Umbilical cord (tissue), 2 donors: ENCODE results near the gene NBEAL2. TPM values are rescaled to one million over a fixed set of nuclear protein-coding genes. Genes with fewer than 3 reads are reported as not detected.

Source experiments
- DNase-seq: peaks from one replicate; pipeline ENCODE4 v3.0.0-alpha.2; 2015; ENCODE audit warnings: low spot score
- total RNA-seq: library from RNA; depleted of rRNA; stranded (reverse); fragments of >200 nt; gene quantifications from one replicate; pipeline ENCODE4 v1.2.3, GENCODE V29; 2014; ENCODE audit warnings: low replicate concordance; ENCODE audit not compliant: insufficient read depth

The NBEAL2 gene
- total RNA-seq, 1 donor from 2014 or later, result 21.2 TPM

DNA sequence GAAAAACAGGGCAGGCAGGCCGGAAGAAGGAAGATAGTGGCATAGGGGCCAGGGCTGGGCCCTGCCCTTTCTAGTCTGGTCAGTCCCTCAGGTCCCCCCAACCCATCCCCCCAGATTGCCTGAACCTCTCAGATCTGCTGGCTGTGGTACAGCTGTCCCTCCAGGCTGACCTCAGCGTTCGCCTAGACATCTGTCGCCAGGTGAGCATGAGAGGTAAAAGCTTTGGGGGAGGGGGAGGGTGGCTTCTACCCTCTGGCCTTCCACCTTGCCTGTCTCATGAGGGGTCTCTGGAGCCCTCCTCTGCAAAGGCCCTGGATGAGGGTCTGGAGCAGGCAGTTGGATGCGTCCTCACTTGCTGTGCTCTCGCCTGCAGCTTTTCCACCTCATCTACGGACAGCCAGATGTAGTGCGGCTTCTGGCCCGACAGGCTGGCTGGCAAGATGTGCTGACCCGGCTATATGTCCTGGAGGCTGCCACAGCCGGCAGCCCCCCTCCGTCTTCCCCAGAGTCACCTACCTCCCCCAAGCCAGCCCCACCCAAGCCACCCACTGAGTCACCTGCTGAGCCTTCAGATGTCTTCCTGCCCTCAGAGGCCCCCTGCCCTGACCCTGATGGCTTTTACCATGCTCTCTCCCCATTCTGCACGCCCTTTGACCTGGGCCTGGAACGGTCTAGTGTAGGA lies 20.2 kb downstream of the NBEAL2 start:
- DNase-seq, result no peak

DNA sequence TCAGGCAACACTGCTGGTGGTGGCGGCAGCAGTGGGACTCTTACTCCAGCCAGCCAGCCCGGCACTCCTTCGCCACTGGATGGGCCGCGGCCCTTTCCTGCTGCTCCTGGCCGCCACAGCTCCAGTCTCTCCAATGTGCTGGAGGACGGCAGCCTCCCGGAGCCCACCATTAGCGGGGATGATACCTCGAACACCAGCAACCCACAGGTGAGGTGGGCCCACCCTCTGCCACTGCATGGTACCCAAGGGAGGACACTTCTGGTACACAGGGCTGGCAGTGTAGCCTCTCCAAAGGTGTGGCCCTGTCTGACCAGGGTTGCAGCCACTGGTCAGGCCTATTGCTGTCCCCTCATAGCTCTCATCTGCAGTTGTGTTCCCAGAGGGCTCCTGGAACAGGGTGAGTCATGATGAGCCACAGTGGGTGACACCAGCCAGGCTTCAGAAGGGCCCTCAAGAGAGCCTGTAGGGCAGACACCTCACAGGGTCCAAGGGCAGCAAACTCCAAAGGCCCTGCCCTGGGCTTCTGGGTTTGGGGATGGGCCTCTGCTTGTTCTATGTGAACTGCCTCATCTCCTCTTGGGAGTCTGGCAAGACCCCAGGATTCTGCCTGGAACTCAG lies 20.8 kb downstream of the NBEAL2 start:
- no peak for DNase-seq

DNA sequence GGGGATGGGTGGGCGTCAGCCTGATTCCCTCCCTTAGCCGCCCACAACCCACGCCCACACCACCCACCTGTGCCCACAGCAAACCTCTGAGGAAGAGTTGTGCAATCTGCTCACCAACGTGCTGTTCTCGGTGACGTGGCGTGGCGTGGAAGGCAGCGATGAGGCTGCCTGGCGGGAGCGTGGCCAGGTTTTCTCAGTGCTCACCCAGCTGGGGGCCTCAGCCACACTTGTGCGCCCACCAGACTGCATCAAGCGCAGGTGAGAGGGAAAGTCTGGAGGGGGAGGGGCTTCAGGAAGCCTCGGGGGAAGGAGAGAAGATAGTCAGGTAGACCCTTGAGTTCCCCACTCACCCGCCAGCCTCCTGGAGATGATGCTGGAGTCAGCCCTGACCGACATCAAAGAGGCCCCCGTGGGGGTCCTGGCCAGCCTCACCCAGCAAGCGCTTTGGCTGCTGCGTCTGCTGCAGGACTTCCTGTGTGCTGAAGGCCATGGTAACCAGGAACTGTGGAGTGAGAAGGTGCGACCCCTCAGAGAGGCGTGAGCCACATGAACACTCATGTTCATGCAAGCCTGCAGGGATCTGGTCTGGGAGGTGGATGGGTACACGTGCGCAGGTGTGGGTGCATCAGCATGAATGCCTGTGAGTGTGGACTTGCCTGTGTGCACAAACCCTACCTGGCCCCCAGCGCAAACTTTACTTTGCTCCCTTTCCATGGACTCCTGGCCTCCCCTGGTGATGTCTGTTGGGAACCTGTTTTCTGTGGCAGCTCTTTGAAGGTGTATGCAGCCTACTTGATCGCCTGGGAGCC lies 21.7 kb downstream of the NBEAL2 start:
- no peak for DNase-seq

DNA sequence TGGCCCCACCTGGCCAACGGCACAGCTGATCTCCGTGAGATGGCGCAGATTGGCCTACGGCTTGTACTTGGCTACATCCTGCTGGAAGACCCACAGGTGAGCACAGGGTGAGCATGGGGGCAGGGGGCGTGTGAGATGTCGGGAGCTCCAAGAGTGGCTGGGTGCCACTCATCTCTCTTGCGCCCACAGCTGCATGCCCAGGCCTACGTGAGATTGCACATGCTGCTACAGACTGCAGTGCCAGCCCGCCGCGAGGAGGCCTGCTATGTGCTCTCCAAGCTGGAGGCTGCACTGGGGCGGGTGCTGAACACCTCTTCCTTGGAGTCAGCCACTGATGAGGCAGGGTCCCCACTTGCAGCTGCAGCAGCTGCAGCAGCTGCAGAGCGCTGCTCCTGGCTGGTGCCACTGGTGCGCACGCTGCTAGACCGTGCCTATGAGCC lies 22.3 kb downstream of the NBEAL2 start:
- DNase-seq, result no peak

DNA sequence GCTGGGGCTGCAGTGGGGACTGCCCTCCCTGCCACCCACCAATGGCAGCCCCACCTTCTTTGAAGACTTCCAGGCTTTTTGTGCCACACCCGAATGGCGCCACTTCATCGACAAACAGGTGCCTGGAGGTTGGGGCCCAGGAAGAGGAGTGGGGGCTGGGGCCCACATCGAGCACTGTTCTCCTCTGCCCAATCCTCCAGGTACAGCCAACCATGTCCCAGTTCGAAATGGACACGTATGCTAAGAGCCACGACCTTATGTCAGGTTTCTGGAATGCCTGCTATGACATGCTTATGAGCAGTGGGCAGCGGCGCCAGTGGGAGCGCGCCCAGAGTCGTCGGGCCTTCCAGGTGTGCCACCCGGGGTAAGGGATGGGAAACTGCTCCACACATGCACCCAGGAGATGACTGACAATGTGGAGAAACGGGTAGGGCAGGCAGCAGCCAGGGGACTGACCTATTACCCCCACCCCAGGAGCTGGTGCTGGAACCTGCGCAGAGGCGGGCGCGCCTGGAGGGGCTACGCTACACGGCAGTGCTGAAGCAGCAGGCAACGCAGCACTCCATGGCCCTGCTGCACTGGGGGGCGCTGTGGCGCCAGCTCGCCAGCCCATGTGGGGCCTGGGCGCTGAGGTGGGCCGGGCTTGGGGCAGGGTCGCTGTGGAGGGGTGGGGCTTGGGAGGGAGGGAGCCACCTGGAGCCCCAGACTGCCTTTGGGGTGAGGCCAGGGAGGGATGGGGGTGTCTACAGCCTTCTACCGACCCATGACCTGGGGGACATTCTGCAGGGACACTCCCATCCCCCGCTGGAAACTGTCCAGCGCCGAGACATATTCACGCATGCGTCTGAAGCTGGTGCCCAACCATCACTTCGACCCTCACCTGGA lies 22.9 kb downstream of the NBEAL2 start:
- peak; percentile 74 for DNase-seq

DNA sequence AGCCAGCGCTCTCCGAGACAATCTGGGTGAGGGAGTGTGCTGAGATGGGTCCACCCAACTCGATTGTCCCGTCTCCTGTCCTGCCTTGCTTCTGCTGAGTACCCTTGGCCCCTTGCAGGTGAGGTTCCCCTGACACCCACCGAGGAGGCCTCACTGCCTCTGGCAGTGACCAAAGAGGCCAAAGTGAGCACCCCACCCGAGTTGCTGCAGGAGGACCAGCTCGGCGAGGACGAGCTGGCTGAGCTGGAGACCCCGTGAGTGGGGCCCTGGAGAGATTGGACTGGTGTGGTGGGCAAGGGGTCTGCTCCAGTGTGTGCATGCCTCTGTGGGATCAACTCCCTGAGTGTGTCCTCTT lies 23.6 kb downstream of the NBEAL2 start:
- DNase-seq, result no peak

DNA sequence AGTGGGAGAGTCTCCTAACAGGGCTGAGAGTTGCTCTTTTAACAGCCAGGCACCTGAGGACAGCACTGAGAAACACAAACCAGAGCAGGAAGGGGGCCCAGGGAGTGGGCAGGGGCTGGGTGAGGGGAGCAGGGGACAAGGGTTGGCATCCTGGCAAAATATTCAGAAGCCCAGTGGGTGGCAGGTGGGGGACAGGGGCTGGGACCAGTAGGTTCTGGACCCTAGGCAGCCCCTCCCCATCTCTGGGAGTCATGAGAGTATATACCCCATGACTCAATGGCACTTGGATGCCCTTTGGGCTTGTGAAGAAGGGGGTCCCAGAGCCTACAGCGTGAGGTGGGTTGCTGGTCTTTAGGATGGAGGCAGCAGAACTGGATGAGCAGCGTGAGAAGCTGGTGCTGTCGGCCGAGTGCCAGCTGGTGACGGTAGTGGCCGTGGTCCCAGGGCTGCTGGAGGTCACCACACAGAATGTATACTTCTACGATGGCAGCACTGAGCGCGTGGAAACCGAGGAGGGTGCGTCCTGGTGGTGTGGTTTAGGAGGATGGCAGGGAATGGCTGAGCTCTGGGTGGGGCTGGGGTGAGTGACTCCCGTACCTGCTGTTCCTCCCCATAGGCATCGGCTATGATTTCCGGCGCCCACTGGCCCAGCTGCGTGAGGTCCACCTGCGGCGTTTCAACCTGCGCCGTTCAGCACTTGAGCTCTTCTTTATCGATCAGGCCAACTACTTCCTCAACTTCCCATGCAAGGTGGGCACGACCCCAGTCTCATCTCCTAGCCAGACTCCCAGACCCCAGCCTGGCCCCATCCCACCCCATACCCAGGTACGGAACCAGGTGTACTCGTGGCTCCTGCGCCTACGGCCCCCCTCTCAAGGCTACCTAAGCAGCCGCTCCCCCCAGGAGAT lies 24.2 kb downstream of the NBEAL2 start:
- DNase-seq, result no peak

DNA sequence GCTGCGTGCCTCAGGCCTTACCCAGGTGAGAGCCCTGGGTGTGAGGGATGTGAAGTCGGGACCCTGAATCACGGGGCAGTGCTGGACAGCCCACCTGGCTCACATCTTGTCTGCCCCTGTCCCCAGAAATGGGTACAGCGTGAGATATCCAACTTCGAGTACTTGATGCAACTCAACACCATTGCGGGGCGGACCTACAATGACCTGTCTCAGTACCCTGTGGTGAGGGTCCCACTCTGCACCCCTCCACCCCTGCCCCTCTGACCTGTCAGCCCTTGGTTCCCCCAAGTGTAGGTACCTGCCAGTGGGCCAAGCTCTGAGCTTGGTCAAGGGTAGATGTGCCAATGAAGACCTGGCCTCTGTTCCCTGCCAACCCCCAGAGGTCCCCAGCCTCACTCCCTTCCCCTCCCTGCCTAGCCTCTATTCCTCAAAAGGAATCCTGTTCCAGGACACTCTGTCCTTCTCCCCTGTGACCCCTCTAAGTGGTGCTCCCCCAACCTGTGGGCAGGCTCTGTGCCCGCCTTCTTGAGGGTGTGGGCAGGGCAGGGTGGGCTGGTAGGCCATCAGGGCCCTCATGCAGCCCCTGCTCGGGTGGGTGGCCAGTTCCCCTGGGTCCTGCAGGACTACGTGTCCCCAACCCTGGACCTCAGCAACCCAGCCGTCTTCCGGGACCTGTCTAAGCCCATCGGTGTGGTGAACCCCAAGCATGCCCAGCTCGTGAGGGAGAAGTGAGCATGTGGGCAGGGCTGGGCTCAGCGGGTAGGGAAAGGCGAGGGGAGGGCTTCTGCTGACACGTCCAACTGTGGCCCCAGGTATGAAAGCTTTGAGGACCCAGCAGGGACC lies 25.1 kb downstream of the NBEAL2 start:
- DNase-seq, result no peak

DNA sequence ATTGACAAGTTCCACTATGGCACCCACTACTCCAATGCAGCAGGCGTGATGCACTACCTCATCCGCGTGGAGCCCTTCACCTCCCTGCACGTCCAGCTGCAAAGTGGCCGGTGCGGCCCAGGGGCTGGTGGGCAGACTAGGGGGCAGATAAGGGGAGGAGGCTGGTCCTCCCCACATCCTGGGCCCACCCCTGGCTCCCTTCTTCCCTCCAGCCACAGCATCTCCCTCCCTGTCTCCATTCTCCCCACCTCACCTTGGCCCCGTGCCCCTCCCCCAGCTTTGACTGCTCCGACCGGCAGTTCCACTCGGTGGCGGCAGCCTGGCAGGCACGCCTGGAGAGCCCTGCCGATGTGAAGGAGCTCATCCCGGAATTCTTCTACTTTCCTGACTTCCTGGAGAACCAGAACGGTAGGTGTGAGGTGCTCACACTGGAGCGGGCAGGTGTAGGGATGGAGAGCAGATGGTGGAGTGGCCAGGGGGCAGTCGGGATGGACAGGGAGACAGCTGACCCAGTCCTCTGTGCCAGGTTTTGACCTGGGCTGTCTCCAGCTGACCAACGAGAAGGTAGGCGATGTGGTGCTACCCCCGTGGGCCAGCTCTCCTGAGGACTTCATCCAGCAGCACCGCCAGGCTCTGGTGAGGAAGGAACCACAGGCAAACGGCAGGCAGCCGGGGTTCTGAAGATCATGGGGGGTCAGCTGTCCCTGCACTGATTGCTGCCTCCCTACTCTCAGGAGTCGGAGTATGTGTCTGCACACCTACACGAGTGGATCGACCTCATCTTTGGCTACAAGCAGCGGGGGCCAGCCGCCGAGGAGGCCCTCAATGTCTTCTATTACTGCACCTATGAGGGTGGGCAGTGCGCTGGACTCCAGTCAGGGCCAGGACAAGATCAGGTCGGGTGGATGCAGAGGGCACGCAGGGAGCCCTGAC lies 26.0 kb downstream of the NBEAL2 start:
- DNase-seq, result no peak

DNA sequence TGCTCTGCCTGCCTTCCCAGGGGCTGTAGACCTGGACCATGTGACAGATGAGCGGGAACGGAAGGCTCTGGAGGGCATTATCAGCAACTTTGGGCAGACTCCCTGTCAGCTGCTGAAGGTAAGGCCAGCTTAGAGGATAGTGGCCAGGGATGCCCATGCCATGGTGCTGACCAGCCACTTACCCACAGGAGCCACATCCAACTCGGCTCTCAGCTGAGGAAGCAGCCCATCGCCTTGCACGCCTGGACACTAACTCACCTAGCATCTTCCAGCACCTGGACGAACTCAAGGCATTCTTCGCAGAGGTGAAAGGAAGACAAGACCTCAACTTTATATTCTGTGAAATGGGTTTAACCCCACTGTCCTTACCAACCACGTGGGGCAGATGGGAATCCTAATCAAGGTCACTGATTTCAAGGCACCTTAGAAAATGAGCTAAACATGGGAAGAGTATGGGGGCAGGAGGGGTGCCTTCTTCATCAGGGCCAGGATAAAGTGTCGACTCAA lies 26.7 kb downstream of the NBEAL2 start:
- no peak for DNase-seq

DNA sequence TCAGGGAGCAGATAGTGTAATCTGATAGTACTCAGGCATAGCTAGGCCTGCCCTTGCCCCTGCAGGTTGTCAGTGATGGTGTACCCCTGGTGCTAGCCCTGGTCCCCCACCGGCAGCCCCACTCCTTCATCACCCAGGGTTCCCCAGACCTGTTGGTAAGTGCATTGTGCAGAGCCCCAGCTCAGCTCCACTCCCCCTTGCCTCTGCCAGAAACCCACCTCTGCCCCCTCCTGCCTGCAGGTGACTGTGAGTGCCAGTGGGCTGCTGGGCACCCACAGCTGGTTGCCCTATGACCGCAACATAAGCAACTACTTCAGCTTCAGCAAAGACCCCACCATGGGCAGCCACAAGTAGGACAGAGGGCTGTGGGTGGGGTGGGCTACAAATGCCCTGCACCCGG lies 27.5 kb downstream of the NBEAL2 start:
- no peak for DNase-seq

DNA sequence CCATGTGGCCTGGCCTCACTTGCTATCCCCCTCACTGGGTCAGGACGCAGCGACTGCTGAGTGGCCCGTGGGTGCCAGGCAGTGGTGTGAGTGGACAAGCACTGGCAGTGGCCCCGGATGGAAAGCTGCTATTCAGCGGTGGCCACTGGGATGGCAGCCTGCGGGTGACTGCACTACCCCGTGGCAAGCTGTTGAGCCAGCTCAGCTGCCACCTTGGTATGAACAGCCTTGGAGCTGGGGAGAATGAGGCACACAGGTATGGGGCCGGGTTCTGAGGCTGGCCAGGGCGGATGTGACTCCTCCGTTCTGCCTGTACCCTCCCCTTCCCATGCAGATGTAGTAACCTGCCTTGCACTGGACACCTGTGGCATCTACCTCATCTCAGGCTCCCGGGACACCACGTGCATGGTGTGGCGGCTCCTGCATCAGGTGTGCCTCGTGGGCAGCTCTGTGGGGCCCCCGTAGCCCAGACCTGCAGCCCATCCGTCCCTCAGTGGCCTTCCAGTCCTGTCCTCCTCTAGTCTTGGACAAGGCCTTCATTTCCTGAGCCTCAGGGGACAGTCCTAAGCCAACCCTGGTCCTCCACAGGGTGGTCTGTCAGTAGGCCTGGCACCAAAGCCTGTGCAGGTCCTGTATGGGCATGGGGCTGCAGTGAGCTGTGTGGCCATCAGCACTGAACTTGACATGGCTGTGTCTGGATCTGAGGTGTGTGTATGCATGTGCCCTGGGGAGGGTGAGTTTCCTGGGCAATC lies 28.2 kb downstream of the NBEAL2 start:
- no peak for DNase-seq

DNA sequence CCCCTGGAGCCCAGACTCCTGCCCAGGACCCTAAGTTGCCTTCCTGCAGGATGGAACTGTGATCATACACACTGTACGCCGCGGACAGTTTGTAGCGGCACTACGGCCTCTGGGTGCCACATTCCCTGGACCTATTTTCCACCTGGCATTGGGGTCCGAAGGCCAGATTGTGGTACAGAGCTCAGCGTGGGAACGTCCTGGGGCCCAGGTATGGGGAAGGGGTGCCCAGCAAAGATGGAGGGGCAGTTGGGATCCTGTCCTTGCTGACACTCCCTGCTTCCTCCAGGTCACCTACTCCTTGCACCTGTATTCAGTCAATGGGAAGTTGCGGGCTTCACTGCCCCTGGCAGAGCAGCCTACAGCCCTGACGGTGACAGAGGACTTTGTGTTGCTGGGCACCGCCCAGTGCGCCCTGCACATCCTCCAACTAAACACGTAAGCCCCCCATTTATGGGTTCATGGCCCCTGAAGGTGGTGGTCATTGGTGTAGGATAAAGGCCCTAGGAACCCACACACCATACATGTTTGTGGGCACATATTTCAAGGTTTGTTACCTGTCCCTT lies 28.8 kb downstream of the NBEAL2 start:
- DNase-seq, result no peak

DNA sequence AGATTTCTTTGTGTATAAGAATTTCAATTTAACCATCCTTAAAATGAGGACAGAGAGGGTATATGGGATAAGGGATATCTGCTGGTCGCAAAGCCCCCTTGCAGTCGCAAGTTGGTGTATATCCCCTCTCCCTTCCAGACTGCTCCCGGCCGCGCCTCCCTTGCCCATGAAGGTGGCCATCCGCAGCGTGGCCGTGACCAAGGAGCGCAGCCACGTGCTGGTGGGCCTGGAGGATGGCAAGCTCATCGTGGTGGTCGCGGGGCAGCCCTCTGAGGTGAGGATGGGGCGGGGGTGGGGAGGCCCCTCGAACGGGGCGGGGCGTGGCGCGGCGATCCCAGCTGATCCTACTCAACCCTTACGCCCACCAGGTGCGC lies 29.4 kb downstream of the NBEAL2 start:
- no peak for DNase-seq

DNA sequence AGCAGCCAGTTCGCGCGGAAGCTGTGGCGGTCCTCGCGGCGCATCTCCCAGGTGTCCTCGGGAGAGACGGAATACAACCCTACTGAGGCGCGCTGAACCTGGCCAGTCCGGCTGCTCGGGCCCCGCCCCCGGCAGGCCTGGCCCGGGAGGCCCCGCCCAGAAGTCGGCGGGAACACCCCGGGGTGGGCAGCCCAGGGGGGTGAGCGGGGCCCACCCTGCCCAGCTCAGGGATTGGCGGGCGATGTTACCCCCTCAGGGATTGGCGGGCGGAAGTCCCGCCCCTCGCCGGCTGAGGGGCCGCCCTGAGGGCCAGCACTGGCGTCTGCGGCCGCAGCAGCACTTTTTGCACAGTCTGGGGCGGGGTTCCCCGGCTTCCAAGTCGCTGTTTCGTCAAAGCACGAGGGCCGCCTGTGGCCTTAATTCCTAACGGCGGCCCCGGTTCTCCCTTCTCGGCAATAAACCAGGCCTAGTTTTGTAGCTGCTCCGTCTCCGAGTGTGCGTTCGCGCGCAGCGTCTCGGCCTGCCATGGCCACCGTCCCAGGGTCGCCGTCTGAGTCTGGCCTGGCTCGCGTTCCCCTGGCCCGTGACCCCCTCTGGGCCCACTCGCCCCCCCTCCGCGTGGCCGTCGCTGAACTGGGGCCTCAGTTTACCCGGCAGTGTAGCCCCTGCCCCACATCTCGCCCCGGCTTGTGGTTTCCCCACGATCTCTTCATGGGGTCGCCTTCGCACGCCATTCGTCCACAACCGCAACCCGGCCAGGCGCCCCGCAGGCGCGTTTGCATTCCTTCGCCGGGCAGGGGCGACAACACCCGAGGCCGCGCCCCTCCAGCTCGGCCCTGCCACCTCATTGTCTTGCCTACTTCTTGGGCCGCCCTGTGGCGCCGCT lies 30.0 kb downstream of the NBEAL2 start:
- peak; percentile 96 for DNase-seq

DNA sequence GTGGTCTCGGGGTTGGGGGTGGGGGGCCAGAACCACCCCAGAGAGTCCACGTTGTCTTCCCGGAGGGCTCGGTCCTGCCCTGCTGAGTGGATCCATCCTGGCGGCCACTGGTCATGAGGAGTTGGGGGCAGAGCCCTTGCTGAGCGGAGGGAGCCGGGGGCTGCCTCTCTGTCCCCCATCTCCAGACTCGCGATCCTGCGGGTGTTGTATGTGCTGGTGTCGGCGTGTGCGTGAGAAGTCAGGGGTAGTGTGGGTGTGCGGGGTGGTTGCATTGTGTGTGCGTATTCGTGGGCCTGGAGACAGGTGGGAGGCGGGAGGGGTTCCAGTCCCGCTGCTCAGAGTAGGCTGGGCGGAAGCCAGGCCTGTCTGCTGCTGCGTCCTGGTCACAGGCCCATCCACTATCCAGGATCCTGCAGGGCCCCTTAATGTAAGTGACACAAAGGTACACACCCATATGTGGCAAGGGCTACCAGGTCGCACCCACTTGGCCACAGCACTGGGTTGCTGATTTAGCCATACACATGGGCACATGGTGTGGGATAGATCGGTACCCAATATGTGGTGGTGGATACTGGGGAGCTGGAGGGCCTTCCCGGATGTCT lies 30.7 kb downstream of the NBEAL2 start:
- no peak for DNase-seq
